Measurements from ENCODE around the gene ATR. TPM values are rescaled to one million over a fixed set of nuclear protein-coding genes. Genes with fewer than 3 reads are reported as not detected.
"Not testable (repeated sequence)": the region's sequence is repeated elsewhere in the genome, so short reads cannot be mapped to it uniquely, and the experiment has no call there.

ATR gene
- total RNA-seq, 1 experiment from 2014 or later, result 8.9 TPM

GRCh38 chr3:142596726-142597088 is 18.2 kb upstream of the ATR start:
- in situ Hi-C loops (cut with HindIII; ENCODE audit: low pct_unique_long_range_greater_than_20kb, low sequenced_read_pairs), result loop anchor here (25.0 kb wide), 1 partner anchor 216 kb away; no protein-coding TSS in a partner anchor
- DNase-seq (ENCODE audit: low read depth), result no peak

GRCh38 chr3:142595951-142596725 is 17.6 kb upstream of the ATR start, which contains the start of gene PLS1:
Gene PLS1, plus strand, starts transcription at chr3:142596393. Its CDS starts 67,845 bp downstream, at chr3:142664238.
- peak; percentile 93 for DNase-seq (ENCODE audit: low read depth)
- in situ Hi-C loops (cut with HindIII; ENCODE audit: low pct_unique_long_range_greater_than_20kb, low sequenced_read_pairs), result loop anchor here (25.0 kb wide), 1 partner anchor 216 kb away; no protein-coding TSS in a partner anchor

DNA sequence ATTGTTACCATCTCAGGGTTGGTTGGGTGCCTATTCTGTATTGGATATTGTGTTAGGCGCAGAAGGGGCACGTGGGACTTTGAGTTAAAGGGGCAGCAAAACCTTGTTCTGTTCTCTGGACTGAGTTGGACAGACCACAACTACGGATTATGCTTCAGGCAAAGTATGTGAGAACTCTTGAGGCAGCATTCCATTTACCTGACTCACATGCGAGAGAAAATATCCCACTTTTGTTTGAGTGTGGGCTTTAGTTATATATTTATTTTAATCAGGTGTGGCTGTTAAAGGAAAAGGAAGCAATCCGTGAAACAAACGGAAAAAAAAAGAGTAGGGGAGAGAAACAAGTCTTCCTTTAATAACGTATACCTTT is 17.0 kb upstream of the ATR start:
- peak; percentile 87 for DNase-seq (ENCODE audit: low read depth)
- in situ Hi-C loops (cut with HindIII; ENCODE audit: low pct_unique_long_range_greater_than_20kb, low sequenced_read_pairs), result loop anchor here (25.0 kb wide), 1 partner anchor 217 kb away; no protein-coding TSS in a partner anchor

DNA sequence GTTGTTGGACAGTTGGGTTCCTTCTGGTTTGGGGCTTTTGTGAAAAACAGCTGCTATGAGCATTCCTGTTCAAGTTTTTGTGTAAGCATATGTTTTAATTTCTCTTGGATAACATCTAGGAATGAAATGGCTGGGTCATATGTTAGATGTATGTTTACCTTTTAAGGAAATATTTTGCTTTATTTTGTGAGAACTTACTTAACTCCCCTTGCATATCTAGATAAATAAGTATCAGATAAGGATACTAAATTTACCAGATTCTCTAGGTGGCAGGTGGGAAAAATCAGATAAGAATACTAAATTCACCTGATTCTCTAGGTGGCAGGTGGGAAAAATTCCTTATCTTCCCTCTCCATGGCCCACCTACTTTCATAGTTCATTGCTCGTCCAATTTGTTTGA is 16.6 kb upstream of the ATR start:
- DNase-seq (ENCODE audit: low read depth), result no peak
- in situ Hi-C loops (cut with HindIII; ENCODE audit: low pct_unique_long_range_greater_than_20kb, low sequenced_read_pairs), result loop anchor here (25.0 kb wide), 1 partner anchor 217 kb away; no protein-coding TSS in a partner anchor

GRCh38 chr3:142592268-142592667 is 13.7 kb upstream of the ATR start:
- in situ Hi-C loops (cut with HindIII; ENCODE audit: low pct_unique_long_range_greater_than_20kb, low sequenced_read_pairs), result loop anchor here (25.0 kb wide), 1 partner anchor 220 kb away; no protein-coding TSS in a partner anchor

GRCh38 chr3:142588703-142589102 is 10.2 kb upstream of the ATR start:
- in situ Hi-C loops (cut with HindIII; ENCODE audit: low pct_unique_long_range_greater_than_20kb, low sequenced_read_pairs), result loop anchor here (25.0 kb wide), 1 partner anchor 224 kb away; no protein-coding TSS in a partner anchor
- DNase-seq (ENCODE audit: low read depth), result no peak

More at GRCh38 chr3:142592268-142592667, 13.7 kb upstream of the ATR start:
- not testable (repeated sequence) for DNase-seq (ENCODE audit: low read depth)

DNA sequence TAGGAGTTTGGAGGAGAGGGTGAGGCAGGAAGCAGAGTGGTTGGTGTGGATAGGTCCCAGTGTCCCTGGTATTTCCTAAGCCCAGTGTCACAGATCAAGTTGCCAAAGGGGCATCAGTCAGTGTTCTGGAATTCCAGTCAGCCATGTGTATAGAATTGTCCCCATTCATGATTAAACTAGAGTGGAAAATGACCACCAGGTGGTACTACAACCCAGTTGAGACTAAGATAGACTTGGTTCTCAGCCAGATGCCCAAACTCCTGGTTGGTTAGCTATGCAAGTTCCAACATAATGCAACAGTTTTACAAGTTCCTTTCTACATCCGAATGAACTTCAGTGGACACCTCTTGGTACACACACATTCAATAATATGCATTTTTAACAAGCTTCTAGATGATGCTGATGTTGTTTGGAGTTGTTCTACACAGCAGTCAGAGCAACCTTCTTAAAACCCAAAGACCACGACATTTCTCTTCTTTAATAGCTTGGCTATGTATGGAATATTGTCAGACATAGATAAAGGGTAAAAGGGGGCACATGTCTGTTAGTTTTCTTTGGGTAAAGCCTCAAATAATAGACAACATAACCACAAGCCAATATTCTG is 8.4 kb upstream of the ATR start:
- in situ Hi-C loops (cut with HindIII; ENCODE audit: low pct_unique_long_range_greater_than_20kb, low sequenced_read_pairs), result loop anchor here (25.0 kb wide), 1 partner anchor 225 kb away; no protein-coding TSS in a partner anchor
- peak; percentile 69 for DNase-seq (ENCODE audit: low read depth)

GRCh38 chr3:142581070-142581469 is 2.5 kb upstream of the ATR start:
- in situ Hi-C loops (cut with HindIII; ENCODE audit: low pct_unique_long_range_greater_than_20kb, low sequenced_read_pairs), result loop anchor here (25.0 kb wide), 1 partner anchor 231 kb away; no protein-coding TSS in a partner anchor
- DNase-seq (ENCODE audit: low read depth), result not testable (repeated sequence)

GRCh38 chr3:142580061-142580423 is 1.5 kb upstream of the ATR start:
- DNase-seq (ENCODE audit: low read depth), result no peak
- in situ Hi-C loops (cut with HindIII; ENCODE audit: low pct_unique_long_range_greater_than_20kb, low sequenced_read_pairs), result loop anchor here (25.0 kb wide), 1 partner anchor 232 kb away; no protein-coding TSS in a partner anchor

DNA sequence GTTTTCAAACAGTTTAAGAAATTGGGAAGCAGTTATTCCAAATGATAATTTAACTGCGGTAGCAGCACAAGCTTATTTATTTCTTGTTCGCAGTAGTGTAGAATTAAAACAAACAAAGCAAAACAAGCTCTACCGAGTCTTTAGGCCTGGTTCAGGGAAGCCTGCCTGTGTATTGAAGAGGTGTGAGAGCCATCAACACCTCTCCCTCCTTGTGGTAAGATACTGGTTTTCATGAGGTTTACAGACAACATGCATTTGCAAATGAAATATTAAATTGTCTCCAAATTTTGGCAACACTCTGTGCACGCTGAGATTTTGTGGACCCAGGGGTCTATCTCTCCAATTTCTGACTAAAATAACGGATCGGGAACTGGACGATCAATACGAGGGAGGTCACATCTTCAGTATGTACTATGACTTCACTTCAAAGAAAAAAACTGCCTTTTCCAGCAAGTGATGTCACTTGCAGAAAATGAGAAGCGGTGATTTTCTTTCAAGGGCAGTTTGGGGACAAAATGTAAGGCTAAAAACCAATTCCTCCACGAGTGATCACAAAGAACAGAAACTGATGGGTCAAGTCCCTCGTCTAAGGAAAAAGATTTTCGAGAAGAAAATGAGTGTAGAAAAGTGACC is 721 bp downstream of the ATR start:
- no peak for DNase-seq (ENCODE audit: low read depth)
- in situ Hi-C loops (cut with HindIII; ENCODE audit: low pct_unique_long_range_greater_than_20kb, low sequenced_read_pairs), result loop anchor here (25.0 kb wide), 1 partner anchor 234 kb away; no protein-coding TSS in a partner anchor

DNA sequence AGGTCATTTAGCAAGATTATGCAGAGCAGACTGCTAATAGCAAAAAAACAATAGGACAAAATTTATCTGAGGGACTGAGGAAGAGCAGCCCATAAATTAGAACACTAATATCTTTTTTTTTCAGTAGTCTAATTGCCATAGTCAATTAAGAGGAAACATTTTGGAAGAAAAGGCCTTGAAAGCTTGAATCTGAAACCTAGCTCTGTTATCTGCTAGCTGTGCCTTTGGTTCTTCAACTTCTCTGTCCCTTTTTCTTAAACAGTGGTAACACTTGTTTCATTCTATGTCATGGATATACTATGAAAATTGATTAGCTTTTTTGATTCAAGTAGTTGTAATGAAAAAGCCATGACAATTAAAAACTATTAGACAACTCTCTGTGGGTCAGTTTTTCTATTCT is 1.7 kb downstream of the ATR start:
- in situ Hi-C loops (cut with HindIII; ENCODE audit: low pct_unique_long_range_greater_than_20kb, low sequenced_read_pairs), result loop anchor here (25.0 kb wide), 1 partner anchor 236 kb away; no protein-coding TSS in a partner anchor
- no peak for DNase-seq (ENCODE audit: low read depth)

DNA sequence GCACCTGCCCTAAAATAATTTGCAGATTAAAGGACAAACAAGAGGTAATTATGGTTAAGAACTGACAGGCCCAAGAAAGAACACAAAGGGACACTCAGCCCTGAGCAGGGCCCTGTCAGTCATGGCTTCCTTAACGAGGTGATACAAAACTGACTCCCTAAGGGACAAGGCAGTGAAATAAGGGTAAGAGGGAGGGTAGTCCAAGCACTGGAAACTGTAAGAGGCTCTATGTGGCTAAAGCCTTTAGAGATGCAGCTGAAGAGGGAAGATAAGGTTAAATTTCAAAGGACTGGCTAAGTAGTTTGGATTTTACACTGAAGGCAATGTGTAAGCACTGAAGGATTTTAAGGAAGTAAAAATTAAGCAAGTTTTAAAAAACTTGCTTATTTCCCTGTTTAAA is 3.9 kb downstream of the ATR start:
- in situ Hi-C loops (cut with HindIII; ENCODE audit: low pct_unique_long_range_greater_than_20kb, low sequenced_read_pairs), result loop anchor here (25.0 kb wide), 1 partner anchor 238 kb away; no protein-coding TSS in a partner anchor
- no peak for DNase-seq (ENCODE audit: low read depth)

- in situ Hi-C loops (cut with HindIII; ENCODE audit: low pct_unique_long_range_greater_than_20kb, low sequenced_read_pairs); DNase-seq (ENCODE audit: low read depth): not testable (repeated sequence)
These were observed 4.3 kb downstream of the ATR start for GRCh38 chr3:142574223-142574622.

- DNase-seq (ENCODE audit: low read depth); in situ Hi-C loops (cut with HindIII; ENCODE audit: low pct_unique_long_range_greater_than_20kb, low sequenced_read_pairs): not testable (repeated sequence)
These were observed 9.1 kb downstream of the ATR start for GRCh38 chr3:142569422-142569821.

GRCh38 chr3:142568393-142569017 is 10.0 kb downstream of the ATR start:
- DNase-seq (ENCODE audit: low read depth), result no peak
- in situ Hi-C loops (cut with HindIII; ENCODE audit: low pct_unique_long_range_greater_than_20kb, low sequenced_read_pairs), result no loop called here

GRCh38 chr3:142566096-142566495 is 12.4 kb downstream of the ATR start:
- no peak for DNase-seq (ENCODE audit: low read depth)
- in situ Hi-C loops (cut with HindIII; ENCODE audit: low pct_unique_long_range_greater_than_20kb, low sequenced_read_pairs), result no loop called here

DNA sequence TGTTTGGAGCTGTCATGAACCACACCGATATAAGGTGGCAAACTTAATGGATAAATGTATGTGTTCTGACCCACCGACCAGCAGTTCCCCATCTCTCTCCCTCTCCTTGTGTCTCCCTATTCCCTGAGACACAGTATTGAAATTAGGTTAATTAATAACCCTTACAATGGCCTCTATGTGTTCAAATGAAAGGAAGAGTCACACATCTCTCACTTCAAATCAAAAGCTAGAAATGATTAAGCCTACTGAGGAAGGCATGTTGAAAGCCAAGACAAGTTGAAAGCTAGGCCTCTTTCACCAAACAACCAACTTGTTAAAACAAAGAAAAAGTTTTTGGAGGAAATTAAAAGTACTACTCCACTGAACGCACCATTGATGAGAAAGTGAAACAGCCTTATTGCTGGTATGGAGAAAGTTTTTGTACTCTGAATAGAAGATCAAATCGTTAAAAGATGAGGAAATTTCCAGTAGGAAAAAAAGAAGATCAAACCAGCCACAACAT is 15.0 kb downstream of the ATR start:
- in situ Hi-C loops (cut with HindIII; ENCODE audit: low pct_unique_long_range_greater_than_20kb, low sequenced_read_pairs), result no loop called here
- peak; percentile 19 for DNase-seq (ENCODE audit: low read depth)

DNA sequence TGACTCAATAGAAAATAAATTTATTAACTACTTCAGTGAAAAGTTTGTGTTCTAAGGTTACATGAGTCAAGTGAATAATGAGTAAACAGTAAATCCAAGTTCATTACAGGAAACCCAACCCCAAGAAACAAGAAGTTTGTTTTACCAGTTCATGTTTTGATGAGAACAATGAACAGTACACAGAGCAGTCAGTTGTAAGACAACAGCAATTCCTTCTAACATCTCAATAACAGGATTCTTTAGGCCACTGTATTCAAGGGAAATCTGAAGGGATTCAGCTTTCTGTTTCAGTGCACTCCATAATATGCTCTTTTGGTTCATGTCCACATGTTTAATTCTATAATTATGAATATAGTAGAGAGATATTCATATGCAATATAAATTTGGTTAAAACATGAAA is 18.4 kb downstream of the ATR start:
- in situ Hi-C loops (cut with HindIII; ENCODE audit: low pct_unique_long_range_greater_than_20kb, low sequenced_read_pairs), result no loop called here
- no peak for DNase-seq (ENCODE audit: low read depth)

Data from Caki2 (cell line).